ENCODE results near the gene DDAH1. TPM values are rescaled to one million over a fixed set of nuclear protein-coding genes. Genes with fewer than 3 reads are reported as not detected.

DDAH1 gene
- total RNA-seq, 1 experiment from 2014 or later: 36.3 TPM

DNA sequence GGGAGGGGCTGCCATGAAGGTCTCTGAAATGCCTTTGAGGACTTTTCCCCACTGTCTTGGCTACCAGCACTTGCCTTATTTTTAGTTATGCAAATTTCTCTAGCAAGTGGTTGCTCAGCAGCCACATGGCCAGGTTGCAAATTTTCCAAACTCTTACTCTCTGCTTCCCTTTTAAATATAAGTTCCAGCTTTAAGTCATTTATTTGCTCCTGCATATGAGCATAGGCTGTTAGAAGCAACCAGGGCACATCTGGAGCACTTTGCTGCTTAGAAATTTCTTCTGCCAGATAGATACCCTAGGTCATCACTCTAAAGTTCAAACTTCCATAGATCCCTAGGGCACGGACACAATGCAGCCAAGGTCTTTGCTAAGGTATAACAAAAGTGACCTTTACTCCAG is 44.8 kb downstream of the DDAH1 start:
- H3K27me3 Mint-ChIP-seq (ENCODE audit: low read depth): no peaks in the 10 kb centered on the region
- Histone ChIP-seq H2BK5ac (ENCODE audit: insufficient read length, low read length) (no peak overlapping the region), H4K20me1 (ENCODE audit: control insufficient read depth, insufficient read depth, insufficient read length) (no peaks in the 10 kb centered on the region), H3K4me2 (ENCODE audit: insufficient read depth, insufficient read length, low read length) (no peak overlapping the region), H2BK15ac (ENCODE audit: low read depth, low read length) (no peak overlapping the region), H2BK12ac (ENCODE audit: insufficient read length, low read depth, low read length) (no peak overlapping the region), H4K91ac (ENCODE audit: insufficient read length, low read depth, low read length) (no peak overlapping the region), H3K23me2 (ENCODE audit: insufficient read length, low read depth, low read length, poor library complexity, severe bottlenecking) (no peaks in the 10 kb centered on the region), H3K9ac (ENCODE audit: extremely low read depth, insufficient read length, low read length) (no peak overlapping the region), H3K27ac (ENCODE audit: insufficient read length, low read depth, low read length) (no peak overlapping the region), H2BK120ac (ENCODE audit: low read depth, low read length, poor library complexity, severe bottlenecking) (no peak overlapping the region), H3K14ac (ENCODE audit: insufficient read depth, low read length) (no peak overlapping the region), H3K9me3 (ENCODE audit: control insufficient read depth, low read depth, low read length) (no peaks in the 10 kb centered on the region), H3K18ac (ENCODE audit: insufficient read length, low read depth, low read length) (no peak overlapping the region), H2AFZ (ENCODE audit: low read length) (no peak overlapping the region), H4K5ac (ENCODE audit: insufficient read length, low read depth, low read length) (no peak overlapping the region), H3K79me2 (ENCODE audit: insufficient read depth, low read length) (no peaks in the 10 kb centered on the region; the same call in 1 of the 2 replicates), H3K4ac (ENCODE audit: low read depth, low read length) (no peak overlapping the region), H3K27me3 (ENCODE audit: insufficient read depth, low read length) (no peaks in the 10 kb centered on the region), H3K4me1 (ENCODE audit: insufficient read depth, low read length) (peaks cover 4% of the 10 kb centered on the region; the same call in 1 of the 2 replicates), H2AK5ac (ENCODE audit: insufficient read length, low read length) (no peak overlapping the region), H2BK20ac (ENCODE audit: low read depth, low read length, poor library complexity, severe bottlenecking) (no peak overlapping the region), H4K8ac (replicated peaks; ENCODE audit: insufficient read length, low read depth, low read length) (no peak overlapping the region), H3T11ph (ENCODE audit: low read length) (no peak overlapping the region), H3K56ac (ENCODE audit: insufficient read length, low read depth, low read length) (no peak overlapping the region), H3K79me1 (ENCODE audit: insufficient read depth, low read depth, low read length, poor library complexity, severe bottlenecking) (no peaks in the 10 kb centered on the region), H3K23ac (ENCODE audit: insufficient read length, low read depth, low read length) (no peak overlapping the region)
- H3K4me1 Mint-ChIP-seq: peaks cover 4 to 8% of the 10 kb centered on the region in 2 experiments
- WGBS (ENCODE audit: extremely low coverage, insufficient read length, low lambda C conversion rate): no CpG with 5 or more reads among the region's 1 CpG
- no peak for TF ChIP-seq CTCF (conservative IDR thresholded peaks at IDR 0.05)
- no peak overlapping the region for H3K27ac Mint-ChIP-seq
- no peak overlapping the region for H3K4me3 Mint-ChIP-seq
- peaks cover 13 to 23% of the 10 kb centered on the region in 2 experiments for H3K9me3 Mint-ChIP-seq
- DNase-seq: no peak
- peaks cover 5 to 12% (median 7%) of the 10 kb centered on the region in 3 experiments for H3K36me3 Mint-ChIP-seq (ENCODE audit: insufficient read depth in 1 of 3, low read depth in 3 of 3)

Measured in H9 (cell line).